T-helper 1 cell treated with Interleukin-12 subunit alpha and Interleukin-12 subunit beta and Interleukin-4 antibody, amounts not matched to agents 30 μg/mL and 1 μg/mL, for 36 hours (primary cell): Measurements from ENCODE around the gene UBE2F.
A peak's percentile ranks its signal among the peaks of the same experiment; 100 is the strongest.
"Not testable (repeated sequence)": the region's sequence is repeated elsewhere in the genome, so short reads cannot be mapped to it uniquely, and the experiment has no call there.

Source experiments
- H3K27ac Mint-ChIP-seq: one replicate; pipeline ENCODE4 v1.8.0; 2021; ENCODE audit warnings: mild to moderate bottlenecking, mixed read lengths
- H3K27me3 Mint-ChIP-seq: one replicate; pipeline ENCODE4 v1.8.0; 2021; ENCODE audit warnings: low read depth, mixed read lengths
- H3K36me3 Mint-ChIP-seq: one replicate; pipeline ENCODE4 v1.8.0; 2021; ENCODE audit warnings: low read depth, mixed read lengths
- H3K4me1 Mint-ChIP-seq: one replicate; pipeline ENCODE4 v1.8.0; 2021; ENCODE audit warnings: low read depth, mixed read lengths
- H3K4me3 Mint-ChIP-seq: one replicate; pipeline ENCODE4 v1.8.0; 2021; ENCODE audit warnings: mild to moderate bottlenecking, moderate library complexity, mixed read lengths
- H3K9me3 Mint-ChIP-seq: one replicate; pipeline ENCODE4 v1.8.0; 2021; ENCODE audit warnings: mixed read lengths

UBE2F gene

DNA sequence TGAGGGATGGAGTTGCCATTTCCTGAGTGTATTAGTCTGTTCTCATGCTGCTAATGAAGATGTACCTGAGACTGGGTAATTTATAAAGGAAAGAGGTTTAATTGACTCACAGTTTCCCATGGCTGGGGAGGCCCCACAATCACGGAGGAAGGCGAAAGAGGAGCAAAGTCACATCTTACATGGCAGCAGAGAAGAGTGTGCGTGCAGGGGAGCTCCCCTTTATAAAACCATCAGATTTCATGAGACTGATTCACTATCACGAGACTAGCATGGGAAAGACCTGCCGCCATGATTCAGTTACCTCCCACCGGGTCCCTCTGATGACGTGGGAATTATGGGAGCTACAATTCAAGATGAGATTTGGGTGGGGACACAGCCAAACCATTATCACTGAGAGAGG, 99.9 kb downstream of the UBE2F start:
- Mint-ChIP-seq H3K27ac (peak overlapping the region; percentile 2), H3K4me1 (peaks cover 62% of the 10 kb centered on the region), H3K36me3 (peaks cover 53% of the 10 kb centered on the region), H3K9me3 (peaks cover 11% of the 10 kb centered on the region)
- H3K27me3 Mint-ChIP-seq, H3K4me3 Mint-ChIP-seq: not testable (repeated sequence)

DNA sequence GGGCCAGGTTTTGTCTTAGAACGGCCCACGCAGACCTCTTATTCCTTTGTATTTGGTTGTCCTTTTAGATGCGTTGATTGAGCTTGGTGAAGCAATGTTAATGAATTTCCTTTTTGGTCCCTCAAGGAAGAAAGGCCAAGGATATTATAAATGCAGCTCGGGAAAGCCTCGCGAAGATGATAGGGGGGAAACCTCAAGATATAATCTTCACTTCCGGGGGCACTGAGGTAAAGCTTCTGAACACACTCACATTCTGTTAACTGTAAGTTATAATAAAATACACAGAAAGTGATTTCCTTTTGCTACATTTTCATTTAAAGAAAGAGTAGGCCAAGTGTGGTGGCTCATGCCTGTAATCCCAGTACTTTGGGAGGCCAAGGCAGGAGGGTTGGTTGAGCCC, 101.1 kb downstream of the UBE2F start:
- H3K9me3 Mint-ChIP-seq, result peaks cover 22% of the 10 kb centered on the region
- no peak overlapping the region for H3K4me3 Mint-ChIP-seq
- H3K36me3 Mint-ChIP-seq, result peaks cover 65% of the 10 kb centered on the region
- H3K4me1 Mint-ChIP-seq, result peaks cover 61% of the 10 kb centered on the region
- no peaks in the 10 kb centered on the region for H3K27me3 Mint-ChIP-seq
- H3K27ac Mint-ChIP-seq, result peak overlapping the region; percentile 39

DNA sequence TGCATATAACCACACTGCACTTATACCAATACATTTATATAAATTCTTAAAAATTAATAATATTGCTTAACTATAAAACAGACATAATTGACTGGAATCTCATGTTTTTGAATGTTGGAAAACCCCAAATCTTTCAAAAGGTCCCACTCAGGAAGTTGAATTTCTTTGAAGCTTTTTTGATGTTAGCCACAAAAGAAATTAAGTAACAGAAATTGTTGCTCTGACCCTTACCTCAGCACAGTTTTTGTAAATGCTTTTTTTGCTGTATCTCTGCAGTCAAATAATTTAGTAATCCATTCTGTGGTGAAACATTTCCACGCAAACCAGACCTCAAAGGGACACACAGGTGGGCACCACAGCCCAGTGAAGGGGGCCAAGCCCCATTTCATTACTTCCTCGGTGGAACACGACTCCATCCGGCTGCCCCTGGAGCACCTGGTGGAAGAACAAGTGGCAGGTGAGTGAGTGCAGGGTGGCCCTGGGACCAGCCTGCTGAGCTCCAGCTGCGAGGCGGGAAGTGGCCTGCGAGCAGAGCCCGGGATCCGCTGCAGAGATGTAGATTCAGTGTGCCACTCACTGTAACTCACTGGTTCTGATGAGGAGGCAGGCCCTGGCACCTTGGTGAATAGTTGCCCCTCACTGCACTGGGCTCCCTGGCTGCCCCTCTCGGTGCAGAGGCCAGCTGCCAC, 102.4 kb downstream of the UBE2F start:
- H3K27ac Mint-ChIP-seq, result peak overlapping the region; percentile 85
- H3K4me1 Mint-ChIP-seq, result peaks cover 49% of the 10 kb centered on the region
- no peaks in the 10 kb centered on the region for H3K27me3 Mint-ChIP-seq
- H3K36me3 Mint-ChIP-seq, result peaks cover 74% of the 10 kb centered on the region
- peak overlapping the region; percentile 81 for H3K4me3 Mint-ChIP-seq
- H3K9me3 Mint-ChIP-seq, result peaks cover 25% of the 10 kb centered on the region

- Mint-ChIP-seq H3K4me3 (peak overlapping the region; percentile 81), H3K27ac (peak overlapping the region; percentile 85), H3K27me3 (no peaks in the 10 kb centered on the region), H3K9me3 (peaks cover 25% of the 10 kb centered on the region), H3K4me1 (peaks cover 47% of the 10 kb centered on the region), H3K36me3 (peaks cover 74% of the 10 kb centered on the region)
Observed at GRCh38 chr2:238069877-238070276, 103.1 kb downstream of the UBE2F start.

DNA sequence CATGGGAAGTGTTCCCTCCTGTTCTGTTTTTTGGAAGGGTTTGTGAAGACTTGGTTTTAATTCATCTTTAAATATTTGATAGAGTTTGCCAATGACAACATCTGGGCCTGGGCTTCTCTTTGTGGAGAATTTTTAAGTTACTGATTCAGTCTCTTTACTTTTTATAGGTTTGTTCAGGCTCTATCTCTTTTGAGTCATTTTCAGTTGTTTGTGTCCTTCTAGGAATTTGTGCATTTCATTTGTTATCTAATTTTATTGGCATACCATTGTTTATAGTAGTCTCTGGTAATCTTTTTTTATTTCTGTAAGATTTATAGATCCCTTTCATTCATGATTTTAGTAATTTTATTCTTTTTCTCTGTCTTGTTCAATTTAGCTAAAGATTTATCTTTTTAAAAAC, 108.6 kb downstream of the UBE2F start:
- H3K4me3 Mint-ChIP-seq, result no peak overlapping the region
- H3K36me3 Mint-ChIP-seq, result peaks cover 54% of the 10 kb centered on the region

GRCh38 chr2:238077292-238077691, 110.5 kb downstream of the UBE2F start:
- Mint-ChIP-seq H3K36me3 (peaks cover 60% of the 10 kb centered on the region), H3K4me1 (peaks cover 11% of the 10 kb centered on the region), H3K9me3 (peaks cover 8% of the 10 kb centered on the region), H3K27me3 (no peaks in the 10 kb centered on the region), H3K27ac (no peak overlapping the region), H3K4me3 (no peak overlapping the region)

More for the DNA sequence above, 108.6 kb downstream of the UBE2F start:
- Mint-ChIP-seq H3K27me3 (no peaks in the 10 kb centered on the region), H3K4me1 (peaks cover 18% of the 10 kb centered on the region), H3K9me3 (peaks cover 15% of the 10 kb centered on the region), H3K27ac (no peak overlapping the region)

DNA sequence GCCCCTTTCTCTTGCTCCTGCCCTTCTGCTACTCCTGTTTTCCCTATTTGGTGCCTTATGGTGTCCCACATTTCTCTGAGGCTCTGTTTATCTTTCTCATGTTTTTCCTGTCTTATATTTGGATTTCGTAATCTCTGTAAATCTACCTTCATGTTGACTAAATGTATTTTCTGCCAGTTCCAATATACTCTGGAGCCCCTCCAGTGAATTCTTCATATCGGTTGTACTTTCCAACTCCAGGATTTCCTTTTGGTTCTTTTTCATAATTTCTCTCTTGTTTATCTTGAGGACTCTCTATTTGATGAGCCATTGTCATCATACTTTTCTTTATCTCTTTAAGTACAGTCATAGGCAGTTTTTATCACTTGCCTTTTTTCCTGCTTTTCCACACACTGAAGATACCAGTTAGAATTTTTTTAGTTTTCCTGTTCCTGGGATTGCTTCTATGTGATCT, 113.1 kb downstream of the UBE2F start:
- Mint-ChIP-seq H3K27me3 (no peaks in the 10 kb centered on the region), H3K9me3 (no peaks in the 10 kb centered on the region), H3K36me3 (peaks cover 51% of the 10 kb centered on the region), H3K27ac (no peak overlapping the region), H3K4me3 (no peak overlapping the region), H3K4me1 (peaks cover 5% of the 10 kb centered on the region)

DNA sequence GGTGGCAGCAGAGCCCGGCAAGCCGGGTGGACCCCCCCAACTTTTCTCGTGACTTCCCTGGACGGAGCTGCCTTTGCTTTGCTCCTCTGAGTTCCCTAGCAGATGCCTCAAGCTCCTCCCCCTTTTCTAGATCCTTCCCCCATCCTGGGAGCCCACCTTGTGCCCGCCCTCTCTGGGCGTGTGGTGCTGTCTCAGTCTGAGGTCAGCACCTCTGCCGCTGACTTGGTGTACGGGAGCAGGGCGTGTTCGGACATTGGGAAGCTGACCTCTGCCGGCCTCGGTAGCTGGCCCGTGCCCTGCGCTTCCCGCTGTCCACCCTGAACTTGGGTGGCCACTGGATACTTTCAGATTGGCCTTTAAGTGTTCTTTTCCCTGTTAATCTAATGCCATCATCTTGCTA, 113.7 kb downstream of the UBE2F start:
- H3K27ac Mint-ChIP-seq, result no peak overlapping the region
- no peaks in the 10 kb centered on the region for H3K27me3 Mint-ChIP-seq
- H3K4me1 Mint-ChIP-seq, result no peaks in the 10 kb centered on the region
- no peak overlapping the region for H3K4me3 Mint-ChIP-seq
- H3K36me3 Mint-ChIP-seq, result peaks cover 48% of the 10 kb centered on the region
- H3K9me3 Mint-ChIP-seq, result no peaks in the 10 kb centered on the region

DNA sequence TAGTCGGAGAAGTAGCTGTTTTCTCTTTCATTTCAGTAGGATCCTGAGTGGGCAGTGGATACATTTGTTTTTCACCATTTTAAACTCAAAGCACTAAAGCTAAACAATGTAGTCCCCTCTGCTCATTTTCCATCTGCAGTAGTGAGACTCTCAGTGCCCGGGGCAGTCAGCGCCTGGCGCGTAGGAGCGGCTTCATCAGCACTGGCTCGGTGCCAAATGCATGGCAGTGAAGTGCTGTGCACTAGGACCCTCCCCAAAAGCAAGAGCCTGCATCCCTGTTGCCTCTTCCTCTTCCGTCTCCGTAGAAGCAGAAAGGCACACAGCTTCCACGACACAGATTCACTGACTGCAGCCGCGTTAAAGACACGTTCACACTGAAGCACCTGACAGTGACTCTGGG, 114.3 kb downstream of the UBE2F start:
- no peak overlapping the region for H3K27ac Mint-ChIP-seq
- H3K4me1 Mint-ChIP-seq, result no peaks in the 10 kb centered on the region
- H3K4me3 Mint-ChIP-seq, result no peak overlapping the region
- H3K27me3 Mint-ChIP-seq, result no peaks in the 10 kb centered on the region
- H3K36me3 Mint-ChIP-seq, result peaks cover 47% of the 10 kb centered on the region
- no peaks in the 10 kb centered on the region for H3K9me3 Mint-ChIP-seq

- Mint-ChIP-seq H3K4me1 (no peaks in the 10 kb centered on the region), H3K27ac (no peak overlapping the region), H3K27me3 (no peaks in the 10 kb centered on the region), H3K36me3 (peaks cover 46% of the 10 kb centered on the region), H3K4me3 (no peak overlapping the region), H3K9me3 (no peaks in the 10 kb centered on the region)
Observed at GRCh38 chr2:238081561-238081960, 114.7 kb downstream of the UBE2F start.

- Mint-ChIP-seq H3K27me3 (no peaks in the 10 kb centered on the region), H3K36me3 (peaks cover 43% of the 10 kb centered on the region), H3K4me3 (no peak overlapping the region)
Observed at GRCh38 chr2:238082151-238082550, 115.3 kb downstream of the UBE2F start.

DNA sequence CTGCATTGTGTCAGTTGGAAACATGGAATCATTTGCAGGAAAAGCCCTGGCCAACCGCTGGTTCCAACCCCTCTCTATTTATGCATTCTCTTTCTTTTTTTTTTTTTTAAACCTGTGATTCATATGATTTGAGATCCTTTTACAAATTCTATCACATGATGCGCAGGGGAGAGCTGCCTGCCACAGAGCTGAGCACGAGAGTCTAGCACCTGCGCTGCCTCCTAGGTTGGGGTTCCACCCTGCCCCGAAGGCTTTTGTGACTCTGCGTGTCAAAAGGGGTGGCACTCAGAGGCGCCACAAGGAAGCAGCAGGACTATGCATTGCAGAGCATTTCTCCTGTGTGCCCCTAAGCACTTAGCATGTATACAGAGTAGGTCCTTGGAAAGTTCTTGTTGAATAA, 116.0 kb downstream of the UBE2F start:
- no peak overlapping the region for H3K27ac Mint-ChIP-seq
- peaks cover 43% of the 10 kb centered on the region for H3K36me3 Mint-ChIP-seq
- no peaks in the 10 kb centered on the region for H3K27me3 Mint-ChIP-seq
- peaks cover 5% of the 10 kb centered on the region for H3K4me1 Mint-ChIP-seq
- H3K9me3 Mint-ChIP-seq, result no peaks in the 10 kb centered on the region
- H3K4me3 Mint-ChIP-seq, result no peak overlapping the region

More at GRCh38 chr2:238082151-238082550, 115.3 kb downstream of the UBE2F start:
- Mint-ChIP-seq H3K27ac (no peak overlapping the region), H3K4me1 (peaks cover 2% of the 10 kb centered on the region), H3K9me3 (no peaks in the 10 kb centered on the region)

DNA sequence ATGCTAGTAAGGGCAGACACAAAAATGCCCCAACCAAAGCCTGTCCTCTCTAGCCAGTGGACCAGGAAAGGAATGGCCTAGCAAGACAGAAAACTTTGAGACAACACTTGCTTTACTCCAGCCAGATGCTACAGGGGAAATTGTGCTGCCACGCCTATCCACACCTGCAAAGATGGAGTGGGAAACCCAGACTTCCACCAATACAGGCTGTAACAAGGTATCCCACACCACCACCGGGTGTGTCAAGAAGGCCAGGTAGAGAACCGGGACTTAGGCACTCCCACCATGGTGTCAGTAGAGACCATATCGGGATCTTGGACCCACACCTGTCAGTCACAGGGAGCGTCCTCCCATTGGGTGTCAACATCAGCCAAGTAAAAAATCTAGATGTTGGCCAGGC, 117.1 kb downstream of the UBE2F start:
- H3K4me3 Mint-ChIP-seq, result no peak overlapping the region
- H3K27me3 Mint-ChIP-seq, result no peaks in the 10 kb centered on the region
- no peak overlapping the region for H3K27ac Mint-ChIP-seq
- H3K4me1 Mint-ChIP-seq, result peaks cover 5% of the 10 kb centered on the region
- H3K36me3 Mint-ChIP-seq, result peaks cover 39% of the 10 kb centered on the region
- no peaks in the 10 kb centered on the region for H3K9me3 Mint-ChIP-seq

DNA sequence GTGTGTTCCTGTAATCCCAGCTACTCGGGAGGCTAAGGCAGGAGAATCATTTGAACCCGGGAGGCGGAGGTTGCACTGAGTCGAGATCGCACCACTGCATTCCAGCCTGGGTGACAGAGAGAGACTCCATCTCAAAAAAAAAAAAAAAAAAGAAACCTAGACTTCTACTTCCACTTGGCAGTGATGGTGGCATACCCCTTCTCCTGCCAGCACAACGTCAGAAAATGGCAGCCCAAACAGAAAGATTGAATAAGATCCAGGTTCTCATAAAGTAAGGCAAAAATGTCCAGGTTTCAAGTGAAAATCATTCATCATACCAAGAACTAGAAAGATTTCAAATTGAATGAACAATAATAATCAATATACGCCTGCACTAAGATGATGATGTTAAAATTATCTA, 117.9 kb downstream of the UBE2F start:
- no peaks in the 10 kb centered on the region for H3K27me3 Mint-ChIP-seq
- peaks cover 5% of the 10 kb centered on the region for H3K4me1 Mint-ChIP-seq
- H3K36me3 Mint-ChIP-seq, result peaks cover 42% of the 10 kb centered on the region
- H3K27ac Mint-ChIP-seq, result no peak overlapping the region
- H3K4me3 Mint-ChIP-seq, result no peak overlapping the region
- H3K9me3 Mint-ChIP-seq, result no peaks in the 10 kb centered on the region

- H3K36me3 Mint-ChIP-seq, result peaks cover 36% of the 10 kb centered on the region
- no peaks in the 10 kb centered on the region for H3K9me3 Mint-ChIP-seq
- H3K4me3 Mint-ChIP-seq, result no peak overlapping the region
- H3K27ac Mint-ChIP-seq, result no peak overlapping the region
- H3K27me3 Mint-ChIP-seq, result no peaks in the 10 kb centered on the region
- peaks cover 5% of the 10 kb centered on the region for H3K4me1 Mint-ChIP-seq
Observed at GRCh38 chr2:238085899-238086298, 119.1 kb downstream of the UBE2F start.
